K562 (cell line): ENCODE results near the gene PACS2. TPM values are rescaled to one million over a fixed set of nuclear protein-coding genes. Genes with fewer than 3 reads are reported as not detected.

ENCODE experiments used
- CHD4 ChIP-seq: fragments of 200-600 bp; sonication (generic); IDR thresholded peaks from 3 replicates; pipeline ENCODE4 v1.6.1; 2012; ENCODE audit warnings: low read depth, mild to moderate bottlenecking, mixed read lengths, low read length, inconsistent platforms; ENCODE audit not compliant: insufficient read depth, insufficient replicate concordance, poor library complexity, severe bottlenecking
- ESRRA ChIP-seq: fragments of 450-650 bp; IDR thresholded peaks from 2 replicates; pipeline ENCODE4 v1.6.1; 2014; ENCODE audit warnings: low read depth, mild to moderate bottlenecking, moderate library complexity, borderline replicate concordance
- HDAC6 ChIP-seq: IDR thresholded peaks from 2 replicates; pipeline ENCODE4 v1.6.1; 2012; ENCODE audit warnings: low read depth, mild to moderate bottlenecking, control low read depth, inconsistent platforms, low read length, moderate library complexity
- JUND ChIP-seq, 2 experiments: IDR thresholded peaks; 2 replicates in 1 of 2; 3 replicates in 1 of 2; pipeline ENCODE4 v1.6.1; 2011; ENCODE audit warnings: borderline replicate concordance in 2 of 2, low read depth in 2 of 2, low read length in 2 of 2, improper control_type of control experiment in 1 of 2, missing biosample characterization in 1 of 2, missing genetic modification characterization in 1 of 2, missing genetic modification reagents in 1 of 2
- L3MBTL2 ChIP-seq: fragments of 450-650 bp; IDR thresholded peaks from 2 replicates; pipeline ENCODE4 v1.6.1; 2016; ENCODE audit warnings: mild to moderate bottlenecking, moderate library complexity
- polyA plus RNA-seq, 8 experiments: library from polyadenylated mRNA; depleted of rRNA in 4 of 8; stranded (reverse) in 5 of 8; unstranded in 3 of 8; fragments of >200 nt; fragmentation: Nextera tagmentation in 2 of 8; fragmentation: Illumina TruSeq in 1 of 8; extraction: Ambion mirVana in 2 of 8; extraction: Trizol in 1 of 8; gene quantifications; 2 replicates each; pipeline versions ENCODE4 v1.2.1 to v1.2.3, GENCODE V29; 2011 to 2014; ENCODE audit warnings: inconsistent platforms in 1 of 8, missing spikeins in 1 of 8
- total RNA-seq, 7 experiments: library from RNA; depleted of rRNA in 6 of 7; stranded (reverse); fragments of >200 nt in 6 of 7; fragmentation: Illumina TruSeq in 2 of 7; extraction: Trizol in 2 of 7; gene quantifications; 2 replicates each; pipeline versions ENCODE4 v1.2.1 to v1.2.3, GENCODE V29; 2011 to 2021; ENCODE audit warnings: low replicate concordance in 1 of 7
- TF ChIP-seq, protein P1 (sequence below): fragments of 450-650 bp; IDR thresholded peaks from 2 replicates; pipeline ENCODE4 v1.6.1; 2016; ENCODE audit warnings: mild to moderate bottlenecking, moderate library complexity
- TF ChIP-seq, protein P2 (sequence below): fragments of 450-650 bp; conservative IDR thresholded peaks from 2 replicates; pipeline ENCODE4 v1.6.1; 2016; ENCODE audit warnings: missing genetic modification characterization, low read depth, mild to moderate bottlenecking, control low read depth, missing compliant biosample characterization

The PACS2 gene
- total and polyA plus RNA-seq, 9 of the 15 experiments (the other 6 are each of a cell fraction or from before 2014, with no cell fraction given): 0.11 to 20.8 (median 9.9) TPM

DNA sequence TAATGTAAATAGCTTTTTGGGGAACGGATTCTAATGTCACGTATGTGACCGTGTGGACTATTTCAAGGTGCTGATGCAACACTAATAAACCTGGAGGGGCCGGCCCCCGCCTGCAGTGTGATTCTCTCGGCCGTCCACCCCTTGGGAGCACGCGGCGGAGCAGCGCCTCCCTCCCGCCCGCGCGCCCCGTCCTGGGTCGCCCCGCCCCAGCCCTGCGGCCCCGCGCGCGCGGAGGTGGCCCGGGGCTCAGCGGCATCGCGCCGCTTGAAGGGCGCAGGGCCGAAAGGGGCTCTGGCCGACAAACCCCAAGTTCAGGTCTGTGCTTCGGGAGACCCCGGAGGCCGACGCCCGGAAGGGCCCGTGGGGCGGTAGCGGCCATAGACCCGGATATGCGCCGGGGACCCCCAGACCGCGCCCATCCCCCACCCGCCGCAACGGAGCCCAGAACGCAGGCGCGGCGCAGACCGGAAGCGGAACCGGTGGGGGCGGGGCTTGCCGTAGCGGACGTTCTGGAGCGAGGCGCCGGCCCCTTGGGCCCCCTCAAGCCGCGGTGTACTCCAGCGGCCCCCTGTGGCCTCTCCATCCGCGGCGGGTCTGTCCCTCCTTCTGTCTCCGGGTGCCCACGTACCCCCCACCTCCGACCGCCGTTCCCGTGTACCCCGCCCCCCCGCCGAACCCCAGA is 83.6 kb downstream of the PACS2 start, which contains the start of gene TEX22 (continued):
- TF ChIP-seq, protein P1, sequence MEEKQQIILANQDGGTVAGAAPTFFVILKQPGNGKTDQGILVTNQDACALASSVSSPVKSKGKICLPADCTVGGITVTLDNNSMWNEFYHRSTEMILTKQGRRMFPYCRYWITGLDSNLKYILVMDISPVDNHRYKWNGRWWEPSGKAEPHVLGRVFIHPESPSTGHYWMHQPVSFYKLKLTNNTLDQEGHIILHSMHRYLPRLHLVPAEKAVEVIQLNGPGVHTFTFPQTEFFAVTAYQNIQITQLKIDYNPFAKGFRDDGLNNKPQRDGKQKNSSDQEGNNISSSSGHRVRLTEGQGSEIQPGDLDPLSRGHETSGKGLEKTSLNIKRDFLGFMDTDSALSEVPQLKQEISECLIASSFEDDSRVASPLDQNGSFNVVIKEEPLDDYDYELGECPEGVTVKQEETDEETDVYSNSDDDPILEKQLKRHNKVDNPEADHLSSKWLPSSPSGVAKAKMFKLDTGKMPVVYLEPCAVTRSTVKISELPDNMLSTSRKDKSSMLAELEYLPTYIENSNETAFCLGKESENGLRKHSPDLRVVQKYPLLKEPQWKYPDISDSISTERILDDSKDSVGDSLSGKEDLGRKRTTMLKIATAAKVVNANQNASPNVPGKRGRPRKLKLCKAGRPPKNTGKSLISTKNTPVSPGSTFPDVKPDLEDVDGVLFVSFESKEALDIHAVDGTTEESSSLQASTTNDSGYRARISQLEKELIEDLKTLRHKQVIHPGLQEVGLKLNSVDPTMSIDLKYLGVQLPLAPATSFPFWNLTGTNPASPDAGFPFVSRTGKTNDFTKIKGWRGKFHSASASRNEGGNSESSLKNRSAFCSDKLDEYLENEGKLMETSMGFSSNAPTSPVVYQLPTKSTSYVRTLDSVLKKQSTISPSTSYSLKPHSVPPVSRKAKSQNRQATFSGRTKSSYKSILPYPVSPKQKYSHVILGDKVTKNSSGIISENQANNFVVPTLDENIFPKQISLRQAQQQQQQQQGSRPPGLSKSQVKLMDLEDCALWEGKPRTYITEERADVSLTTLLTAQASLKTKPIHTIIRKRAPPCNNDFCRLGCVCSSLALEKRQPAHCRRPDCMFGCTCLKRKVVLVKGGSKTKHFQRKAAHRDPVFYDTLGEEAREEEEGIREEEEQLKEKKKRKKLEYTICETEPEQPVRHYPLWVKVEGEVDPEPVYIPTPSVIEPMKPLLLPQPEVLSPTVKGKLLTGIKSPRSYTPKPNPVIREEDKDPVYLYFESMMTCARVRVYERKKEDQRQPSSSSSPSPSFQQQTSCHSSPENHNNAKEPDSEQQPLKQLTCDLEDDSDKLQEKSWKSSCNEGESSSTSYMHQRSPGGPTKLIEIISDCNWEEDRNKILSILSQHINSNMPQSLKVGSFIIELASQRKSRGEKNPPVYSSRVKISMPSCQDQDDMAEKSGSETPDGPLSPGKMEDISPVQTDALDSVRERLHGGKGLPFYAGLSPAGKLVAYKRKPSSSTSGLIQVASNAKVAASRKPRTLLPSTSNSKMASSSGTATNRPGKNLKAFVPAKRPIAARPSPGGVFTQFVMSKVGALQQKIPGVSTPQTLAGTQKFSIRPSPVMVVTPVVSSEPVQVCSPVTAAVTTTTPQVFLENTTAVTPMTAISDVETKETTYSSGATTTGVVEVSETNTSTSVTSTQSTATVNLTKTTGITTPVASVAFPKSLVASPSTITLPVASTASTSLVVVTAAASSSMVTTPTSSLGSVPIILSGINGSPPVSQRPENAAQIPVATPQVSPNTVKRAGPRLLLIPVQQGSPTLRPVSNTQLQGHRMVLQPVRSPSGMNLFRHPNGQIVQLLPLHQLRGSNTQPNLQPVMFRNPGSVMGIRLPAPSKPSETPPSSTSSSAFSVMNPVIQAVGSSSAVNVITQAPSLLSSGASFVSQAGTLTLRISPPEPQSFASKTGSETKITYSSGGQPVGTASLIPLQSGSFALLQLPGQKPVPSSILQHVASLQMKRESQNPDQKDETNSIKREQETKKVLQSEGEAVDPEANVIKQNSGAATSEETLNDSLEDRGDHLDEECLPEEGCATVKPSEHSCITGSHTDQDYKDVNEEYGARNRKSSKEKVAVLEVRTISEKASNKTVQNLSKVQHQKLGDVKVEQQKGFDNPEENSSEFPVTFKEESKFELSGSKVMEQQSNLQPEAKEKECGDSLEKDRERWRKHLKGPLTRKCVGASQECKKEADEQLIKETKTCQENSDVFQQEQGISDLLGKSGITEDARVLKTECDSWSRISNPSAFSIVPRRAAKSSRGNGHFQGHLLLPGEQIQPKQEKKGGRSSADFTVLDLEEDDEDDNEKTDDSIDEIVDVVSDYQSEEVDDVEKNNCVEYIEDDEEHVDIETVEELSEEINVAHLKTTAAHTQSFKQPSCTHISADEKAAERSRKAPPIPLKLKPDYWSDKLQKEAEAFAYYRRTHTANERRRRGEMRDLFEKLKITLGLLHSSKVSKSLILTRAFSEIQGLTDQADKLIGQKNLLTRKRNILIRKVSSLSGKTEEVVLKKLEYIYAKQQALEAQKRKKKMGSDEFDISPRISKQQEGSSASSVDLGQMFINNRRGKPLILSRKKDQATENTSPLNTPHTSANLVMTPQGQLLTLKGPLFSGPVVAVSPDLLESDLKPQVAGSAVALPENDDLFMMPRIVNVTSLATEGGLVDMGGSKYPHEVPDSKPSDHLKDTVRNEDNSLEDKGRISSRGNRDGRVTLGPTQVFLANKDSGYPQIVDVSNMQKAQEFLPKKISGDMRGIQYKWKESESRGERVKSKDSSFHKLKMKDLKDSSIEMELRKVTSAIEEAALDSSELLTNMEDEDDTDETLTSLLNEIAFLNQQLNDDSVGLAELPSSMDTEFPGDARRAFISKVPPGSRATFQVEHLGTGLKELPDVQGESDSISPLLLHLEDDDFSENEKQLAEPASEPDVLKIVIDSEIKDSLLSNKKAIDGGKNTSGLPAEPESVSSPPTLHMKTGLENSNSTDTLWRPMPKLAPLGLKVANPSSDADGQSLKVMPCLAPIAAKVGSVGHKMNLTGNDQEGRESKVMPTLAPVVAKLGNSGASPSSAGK: peak; percentile 93
- no peak for TF ChIP-seq HDAC6
- no peak for TF ChIP-seq CHD4
- TF ChIP-seq L3MBTL2: peak; percentile 99
- TF ChIP-seq, protein P2, sequence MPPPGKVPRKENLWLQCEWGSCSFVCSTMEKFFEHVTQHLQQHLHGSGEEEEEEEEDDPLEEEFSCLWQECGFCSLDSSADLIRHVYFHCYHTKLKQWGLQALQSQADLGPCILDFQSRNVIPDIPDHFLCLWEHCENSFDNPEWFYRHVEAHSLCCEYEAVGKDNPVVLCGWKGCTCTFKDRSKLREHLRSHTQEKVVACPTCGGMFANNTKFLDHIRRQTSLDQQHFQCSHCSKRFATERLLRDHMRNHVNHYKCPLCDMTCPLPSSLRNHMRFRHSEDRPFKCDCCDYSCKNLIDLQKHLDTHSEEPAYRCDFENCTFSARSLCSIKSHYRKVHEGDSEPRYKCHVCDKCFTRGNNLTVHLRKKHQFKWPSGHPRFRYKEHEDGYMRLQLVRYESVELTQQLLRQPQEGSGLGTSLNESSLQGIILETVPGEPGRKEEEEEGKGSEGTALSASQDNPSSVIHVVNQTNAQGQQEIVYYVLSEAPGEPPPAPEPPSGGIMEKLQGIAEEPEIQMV (tag): peak; percentile 36; the same call in 1 of the 2 replicates
- peak; percentile 64 for TF ChIP-seq ESRRA
- no peak for TF ChIP-seq JUND (IDR thresholded peaks at IDR 0.05; ENCODE audit: borderline replicate concordance, low read depth, low read length)
- no peak for TF ChIP-seq JUND (tag; IDR thresholded peaks at IDR 0.05; ENCODE audit: borderline replicate concordance, low read depth, low read length)
